Activated T-cell treated with anti-CD3 and anti-CD28 coated beads for 4 hours (primary cell): ENCODE data around the gene TMEM214.

Experiments
- DNase-seq: peaks from one replicate; pipeline ENCODE4 v3.0.0-alpha.2; 2020

The TMEM214 gene

DNA sequence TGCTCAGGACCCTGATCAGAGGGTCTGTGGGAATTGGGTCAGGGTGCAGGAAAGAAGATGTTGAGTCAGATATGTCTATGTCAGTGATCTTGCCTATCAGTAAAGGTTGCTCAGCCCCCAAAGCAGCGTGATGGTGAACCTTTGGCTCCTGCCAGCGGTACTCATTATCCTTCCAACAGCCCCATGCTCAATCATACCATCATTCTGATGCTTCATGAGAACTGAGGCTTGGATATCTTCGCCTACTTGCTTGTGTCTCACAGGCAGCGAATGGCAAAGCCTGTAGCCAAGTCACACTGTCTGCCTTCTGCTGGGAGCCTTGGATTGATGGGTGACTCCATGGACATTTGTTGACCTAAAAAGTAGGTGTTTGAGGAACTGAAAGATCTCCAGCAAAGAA is 19.0 kb upstream of the TMEM214 start:
- DNase-seq, result no peak

DNA sequence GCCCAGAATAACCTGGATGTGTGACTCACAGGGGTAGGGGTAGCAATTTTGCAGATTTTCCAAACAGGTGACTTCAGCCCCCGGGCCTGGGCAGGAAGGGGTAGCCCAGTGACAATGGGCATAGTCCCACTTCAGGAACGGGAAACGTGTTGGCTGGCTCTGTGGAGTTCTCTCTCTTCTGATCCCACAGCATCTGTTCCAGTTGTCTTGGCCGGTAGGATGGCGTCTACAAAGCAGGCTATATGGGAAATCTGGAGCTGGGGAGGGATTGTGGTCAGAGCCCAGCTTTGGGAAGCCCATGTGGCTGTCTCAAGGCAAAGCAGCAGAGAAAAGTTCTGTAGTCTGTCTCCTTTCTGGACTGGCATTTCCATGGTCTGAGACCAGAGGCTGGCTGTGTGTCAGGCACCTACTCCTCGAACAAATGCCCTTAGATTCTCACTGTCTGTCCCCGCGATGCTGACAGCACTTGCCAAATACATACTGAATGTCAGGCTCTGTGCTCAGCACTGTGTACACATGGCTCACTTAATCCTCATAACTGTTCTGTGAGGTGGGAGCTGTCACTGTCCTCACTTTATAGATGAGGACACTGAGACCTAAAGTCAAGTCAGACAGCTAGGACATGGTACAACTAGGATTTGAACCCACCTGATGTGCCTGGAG is 17.9 kb upstream of the TMEM214 start:
- DNase-seq, result no peak

DNA sequence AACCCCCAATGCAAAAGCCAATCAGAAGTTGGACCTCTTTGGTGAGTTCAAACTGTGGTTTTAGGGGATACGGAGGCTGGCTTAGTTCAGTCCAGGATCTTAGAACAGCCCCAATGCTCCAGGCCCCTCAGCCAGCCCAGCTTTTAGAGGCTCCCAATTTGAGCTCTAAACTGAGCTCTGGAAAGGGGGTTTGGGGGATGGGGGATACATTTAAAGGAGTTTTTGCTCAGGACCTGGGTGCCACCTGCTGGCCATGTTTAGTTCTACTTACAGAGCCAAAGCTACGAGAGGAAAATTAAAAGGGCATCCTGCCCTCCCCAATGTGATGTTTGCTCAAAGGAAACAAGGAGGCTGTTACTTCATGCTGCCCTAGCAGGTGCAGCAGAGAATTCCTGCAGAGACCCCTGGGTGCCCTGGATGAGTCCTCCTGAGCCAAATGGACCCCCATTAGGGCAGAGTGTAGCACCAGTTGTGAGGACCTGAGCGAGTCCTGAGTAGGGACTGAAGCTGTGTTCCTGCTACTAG is 15.9 kb upstream of the TMEM214 start:
- peak; percentile 36 for DNase-seq

DNA sequence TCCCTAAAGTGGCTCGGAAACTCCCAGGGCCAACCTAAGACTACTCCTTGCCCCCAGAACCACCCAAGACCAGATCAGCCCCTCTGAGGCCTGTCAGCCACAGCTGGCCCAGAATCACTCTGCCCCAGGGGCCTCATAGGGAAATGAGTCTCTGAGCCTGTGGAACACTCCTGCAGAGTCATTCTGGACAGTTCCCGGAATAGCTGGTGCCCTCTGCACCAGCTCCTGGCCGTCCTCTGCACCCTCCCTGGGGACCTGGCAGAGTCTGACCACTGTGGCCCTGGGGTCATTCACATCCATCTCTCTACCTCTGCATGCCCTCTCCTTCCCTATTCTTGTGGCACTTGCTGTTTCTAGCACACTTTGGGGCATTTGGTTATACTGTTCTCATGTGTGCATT is 14.6 kb upstream of the TMEM214 start:
- DNase-seq, result no peak

DNA sequence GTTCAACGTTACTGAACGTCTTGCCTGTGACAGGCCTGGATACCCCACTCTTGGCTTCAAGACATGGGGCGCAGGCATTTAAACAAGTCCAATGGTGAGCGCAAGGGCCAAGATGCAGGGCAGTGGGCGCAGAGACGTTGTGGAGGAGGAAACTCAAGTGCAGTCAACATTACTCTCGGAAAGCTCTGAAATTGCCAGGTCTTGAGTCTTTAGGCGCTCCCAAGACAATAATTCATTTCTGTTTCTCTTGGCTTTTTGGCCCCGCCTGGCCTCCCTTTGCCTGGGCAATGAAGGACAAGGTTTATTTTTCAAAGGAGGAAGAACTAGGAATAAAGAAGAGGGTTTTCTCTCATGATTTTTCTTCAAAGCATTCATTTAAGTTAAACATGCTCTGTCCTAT is 13.3 kb upstream of the TMEM214 start:
- DNase-seq, result no peak

DNA sequence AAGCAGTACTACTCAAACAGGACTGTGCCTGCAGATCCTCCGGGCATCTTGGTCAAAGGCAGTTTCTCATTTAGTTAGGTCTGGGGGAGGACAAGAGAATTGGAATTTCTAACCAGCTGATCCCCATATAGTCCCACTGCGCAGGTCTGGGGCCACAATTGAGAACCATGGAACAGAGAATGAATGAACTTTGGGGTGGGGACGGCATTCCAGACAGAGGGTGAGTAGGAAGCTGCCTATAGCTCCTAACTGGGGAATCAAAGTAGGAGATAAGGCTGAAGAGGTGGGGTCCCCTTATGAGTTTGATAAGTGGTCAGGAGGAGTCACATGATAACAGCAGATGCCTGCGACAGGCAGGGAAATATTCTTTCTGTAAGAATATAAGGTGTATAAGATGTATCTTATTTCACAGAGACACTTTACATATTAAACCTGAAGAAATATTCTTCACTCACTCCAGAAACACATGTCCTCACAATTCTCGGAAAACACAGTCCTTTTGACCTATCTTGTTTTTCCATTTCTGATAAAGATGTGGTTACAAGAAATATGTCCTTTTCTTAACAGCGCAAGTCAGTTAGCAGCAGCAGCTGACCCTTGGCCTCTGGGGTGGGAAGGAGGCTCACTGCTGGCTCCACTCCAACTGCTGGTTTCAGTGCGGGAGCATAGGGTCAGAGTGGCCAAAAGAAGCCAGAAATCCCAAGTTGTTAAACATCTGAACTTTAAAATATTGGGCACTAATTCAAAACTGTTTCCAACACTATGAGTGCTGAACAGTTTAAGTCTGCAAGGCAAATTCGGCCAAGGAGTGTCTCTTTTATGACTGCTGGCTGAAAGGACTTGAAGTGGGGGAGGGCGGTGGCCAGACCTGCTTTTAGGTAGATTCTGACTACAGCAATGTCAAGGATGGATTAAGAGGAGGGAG is 12.6 kb upstream of the TMEM214 start:
- no peak for DNase-seq

DNA sequence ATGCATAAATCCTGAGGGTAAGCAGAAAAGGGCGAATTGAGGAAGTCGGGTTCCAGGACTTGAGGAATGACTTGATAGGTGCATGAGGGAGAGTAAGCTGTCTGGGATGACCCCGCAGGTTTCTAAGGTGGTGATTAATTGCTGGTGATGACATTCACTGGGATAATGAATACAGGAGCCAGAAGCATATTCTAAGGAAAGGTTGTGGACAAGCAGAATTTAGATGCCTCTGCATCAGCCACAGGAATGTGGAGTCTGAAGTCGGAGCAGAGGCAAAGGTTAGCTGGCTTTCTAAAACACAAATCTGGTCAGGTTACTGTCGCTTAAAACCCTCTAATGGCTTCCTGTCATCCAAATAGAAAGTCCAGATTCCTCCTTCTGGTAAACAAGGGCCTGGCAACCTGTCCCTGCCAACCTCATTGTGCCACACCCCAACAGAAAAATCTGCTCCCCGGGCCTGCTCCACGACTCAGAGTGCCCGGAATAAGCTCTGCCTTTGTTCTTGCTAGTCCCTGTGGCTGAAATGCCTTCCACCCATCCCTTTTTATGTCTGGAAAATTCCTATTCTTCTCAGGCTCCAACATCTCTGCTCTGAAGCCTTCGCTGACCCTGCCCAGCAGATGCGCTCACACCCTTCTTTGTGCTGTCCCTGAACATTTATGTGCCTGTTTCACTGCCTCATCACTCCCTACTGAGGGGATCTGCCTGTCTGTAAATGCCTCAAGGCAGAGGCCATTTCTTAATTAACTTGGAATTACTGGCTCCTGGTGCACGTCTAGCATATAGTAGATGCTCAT is 11.3 kb upstream of the TMEM214 start:
- no peak for DNase-seq

DNA sequence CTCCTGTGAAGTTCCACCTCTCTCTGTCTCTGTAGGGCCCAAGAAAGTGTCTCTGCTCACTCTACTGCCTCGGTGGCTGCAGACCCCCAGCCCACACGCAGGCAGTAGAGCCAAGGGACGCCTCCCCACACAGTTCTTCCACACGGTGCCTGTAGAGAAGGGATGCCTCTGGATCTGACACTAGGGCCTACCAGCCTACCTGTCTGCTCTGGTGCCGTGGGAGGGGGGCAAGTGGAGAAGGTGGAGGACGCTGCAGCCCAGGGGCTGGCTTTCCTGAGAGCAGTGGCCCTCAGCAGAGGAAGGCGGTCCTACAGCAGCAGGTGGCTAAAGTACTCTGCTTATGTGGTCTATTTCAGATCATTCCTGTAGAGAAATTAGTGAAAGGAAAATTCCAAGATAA is 9.0 kb upstream of the TMEM214 start:
- DNase-seq, result no peak

DNA sequence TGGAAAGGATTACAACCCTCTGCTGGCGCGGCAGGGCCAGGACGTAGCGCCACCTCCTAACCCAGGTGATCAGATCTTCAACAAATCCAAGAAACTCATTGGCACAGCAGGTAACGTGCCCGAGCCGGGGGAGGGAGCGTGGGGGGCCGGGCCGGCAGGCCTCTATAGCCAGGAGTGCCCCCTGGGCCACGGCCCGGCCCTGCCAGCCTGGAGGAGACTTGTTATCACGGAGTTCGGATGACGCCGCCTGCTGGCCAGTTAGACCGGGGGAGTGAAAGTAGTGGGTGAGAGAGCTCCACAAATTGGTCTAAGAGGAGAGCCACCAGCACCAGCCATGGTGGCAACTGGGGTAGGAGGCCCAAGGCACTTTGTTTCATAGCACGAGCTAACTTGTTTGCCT is 8.6 kb upstream of the TMEM214 start:
- DNase-seq, result no peak

DNA sequence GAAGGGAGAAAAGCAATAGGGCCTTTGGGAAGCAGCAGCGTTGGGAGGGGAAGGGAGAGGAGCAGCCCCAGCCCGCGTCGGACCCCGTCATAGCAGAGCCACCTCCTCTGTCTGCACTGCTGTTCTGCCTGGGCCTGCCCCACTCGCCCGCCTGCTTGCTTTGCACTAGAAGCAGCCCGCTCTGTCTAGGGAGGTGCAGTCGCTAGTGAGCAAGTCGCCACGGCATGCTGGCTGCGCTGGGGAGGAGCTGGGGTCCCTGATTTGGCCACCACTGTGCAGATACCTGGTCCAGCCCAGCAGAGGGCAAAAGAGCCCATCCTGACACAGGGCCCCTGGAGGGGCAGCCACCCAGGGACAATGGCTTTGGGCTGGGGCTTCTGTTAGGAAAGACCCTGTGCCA is 8.0 kb upstream of the TMEM214 start:
- DNase-seq, result no peak

DNA sequence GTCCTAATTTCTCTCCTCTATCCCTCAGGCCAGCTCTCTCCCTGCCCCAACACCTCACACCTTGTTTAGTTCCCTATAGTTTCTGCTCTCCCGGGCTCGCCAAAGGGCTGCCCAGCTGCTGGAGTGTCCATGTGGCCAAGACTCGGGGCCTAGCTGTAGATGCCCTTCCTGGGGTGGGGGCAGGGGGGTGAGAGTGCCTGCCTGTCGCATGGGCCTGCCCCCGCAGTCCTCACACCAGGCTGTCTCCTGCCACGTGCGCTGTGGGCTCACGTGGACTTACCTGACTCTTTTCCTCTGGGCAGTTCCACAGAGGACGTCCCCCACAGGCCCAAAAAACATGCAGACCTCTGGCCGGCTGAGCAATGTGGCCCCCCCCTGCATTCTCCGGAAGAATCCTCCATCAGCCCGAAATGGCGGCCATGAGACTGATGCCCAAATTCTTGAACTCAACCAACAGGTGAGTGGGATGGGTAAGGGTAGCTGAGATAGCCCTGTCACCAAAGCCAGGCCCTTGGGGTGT is 7.4 kb upstream of the TMEM214 start:
- no peak for DNase-seq

DNA sequence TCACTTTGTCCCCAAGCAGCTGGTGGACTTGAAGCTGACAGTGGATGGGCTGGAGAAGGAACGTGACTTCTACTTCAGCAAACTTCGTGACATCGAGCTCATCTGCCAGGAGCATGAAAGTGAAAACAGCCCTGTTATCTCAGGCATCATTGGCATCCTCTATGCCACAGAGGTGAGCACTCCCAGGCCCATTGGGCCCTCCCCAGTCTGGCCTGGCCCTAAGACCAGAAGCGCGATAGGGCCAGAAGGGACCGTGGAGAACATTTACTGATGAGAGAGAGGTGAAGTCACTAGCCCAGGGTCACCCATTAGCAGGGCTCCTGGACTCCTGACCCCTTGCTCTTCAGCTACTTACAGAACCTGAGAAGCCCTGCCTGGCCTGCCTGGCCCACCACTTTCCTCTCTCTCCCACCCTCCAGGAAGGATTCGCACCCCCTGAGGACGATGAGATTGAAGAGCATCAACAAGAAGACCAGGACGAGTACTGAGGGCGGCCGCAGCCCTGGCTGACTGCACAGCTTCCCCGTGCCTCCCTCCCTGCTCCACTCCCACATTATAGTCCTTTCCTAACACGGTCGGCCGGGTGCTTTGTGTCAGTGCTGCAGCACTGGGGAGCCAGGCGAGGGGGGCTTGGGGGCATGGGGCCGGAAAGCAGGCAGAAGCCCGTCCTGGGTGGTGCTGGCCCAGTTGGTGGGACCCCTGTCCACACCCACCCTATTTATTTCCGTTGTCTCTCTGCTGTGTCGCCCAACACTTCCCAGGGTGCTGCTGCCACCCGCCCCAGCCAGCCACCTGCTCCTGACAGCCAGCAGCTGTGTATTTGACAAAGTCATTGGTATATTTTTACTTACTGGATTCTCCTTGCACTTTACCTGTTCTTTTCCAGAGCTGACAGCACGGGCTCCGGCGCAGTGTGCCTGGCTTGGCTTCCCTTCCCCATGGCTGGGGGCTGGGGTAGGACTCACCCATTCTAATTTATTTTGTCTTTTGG is 6.6 kb upstream of the TMEM214 start:
- no peak for DNase-seq

DNA sequence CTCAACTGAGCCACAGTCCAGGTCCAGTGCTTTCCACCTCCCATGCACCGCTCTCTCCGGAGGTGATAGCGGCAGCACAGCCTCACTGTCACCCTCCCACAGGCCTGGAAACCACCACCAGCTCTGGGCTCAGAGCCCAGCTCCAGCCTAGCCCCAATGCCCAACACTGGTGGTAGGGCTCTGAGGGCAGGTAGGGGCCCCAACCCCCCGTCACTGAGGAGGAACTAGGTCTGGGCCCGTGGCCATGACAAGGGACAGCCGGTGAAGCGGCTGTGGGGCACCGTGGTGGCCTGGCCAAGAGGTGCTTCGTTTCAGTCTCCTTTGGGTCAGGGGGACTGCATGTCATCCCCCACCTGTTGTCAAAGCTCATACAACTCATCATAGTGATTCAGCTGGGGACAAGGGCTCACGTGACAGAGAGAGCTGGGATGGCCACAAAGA is 5.5 kb upstream of the TMEM214 start:
- DNase-seq, result no peak

DNA sequence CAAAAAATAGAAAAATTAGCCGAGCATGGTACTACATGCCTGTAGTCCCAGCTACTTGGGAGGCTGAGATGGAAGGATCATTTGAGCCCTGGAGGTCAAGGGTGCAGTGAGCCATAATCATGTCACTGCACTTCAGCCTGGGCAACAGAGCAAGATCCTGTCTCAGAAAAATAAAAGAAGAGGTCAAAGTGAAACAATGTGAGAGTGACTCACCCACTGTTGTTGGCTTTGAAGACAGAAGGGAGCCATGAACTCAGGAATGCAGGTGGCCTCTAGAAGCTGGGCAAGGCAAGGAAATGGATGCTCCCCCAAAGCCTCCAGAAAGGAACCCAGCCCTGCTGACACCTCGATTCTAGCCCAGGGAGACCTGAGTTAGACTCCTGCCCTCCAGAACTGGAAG is 3.7 kb upstream of the TMEM214 start:
- DNase-seq, result no peak

DNA sequence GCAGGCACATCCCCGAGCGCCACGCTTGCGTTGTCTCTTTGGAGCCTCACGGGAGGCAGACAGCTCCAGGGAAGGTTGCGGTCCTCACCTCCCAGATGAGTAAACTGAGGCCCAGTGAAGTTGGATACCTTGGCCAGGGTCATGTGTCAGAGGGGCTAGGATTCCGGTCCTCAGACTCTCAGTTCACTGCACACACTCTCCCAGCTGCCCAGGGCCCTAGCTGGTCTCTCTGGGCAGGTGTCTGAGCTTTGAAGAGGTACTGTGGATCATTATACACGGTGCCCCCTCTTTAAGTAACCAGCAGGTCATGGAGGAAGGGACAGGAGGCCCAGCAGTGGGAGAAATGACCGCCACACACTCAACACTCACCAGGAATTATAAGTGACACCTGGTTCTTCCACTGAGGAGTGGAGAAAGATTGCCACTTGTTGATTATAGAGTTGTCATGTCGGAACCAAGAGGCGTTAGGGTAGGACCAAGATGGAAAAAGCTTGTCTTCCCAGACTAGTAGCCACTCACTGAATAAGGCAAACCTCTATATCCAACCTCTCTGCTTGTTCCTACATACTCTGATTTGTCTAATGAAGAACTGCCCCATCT is 588 bp downstream of the TMEM214 start:
- no peak for DNase-seq

DNA sequence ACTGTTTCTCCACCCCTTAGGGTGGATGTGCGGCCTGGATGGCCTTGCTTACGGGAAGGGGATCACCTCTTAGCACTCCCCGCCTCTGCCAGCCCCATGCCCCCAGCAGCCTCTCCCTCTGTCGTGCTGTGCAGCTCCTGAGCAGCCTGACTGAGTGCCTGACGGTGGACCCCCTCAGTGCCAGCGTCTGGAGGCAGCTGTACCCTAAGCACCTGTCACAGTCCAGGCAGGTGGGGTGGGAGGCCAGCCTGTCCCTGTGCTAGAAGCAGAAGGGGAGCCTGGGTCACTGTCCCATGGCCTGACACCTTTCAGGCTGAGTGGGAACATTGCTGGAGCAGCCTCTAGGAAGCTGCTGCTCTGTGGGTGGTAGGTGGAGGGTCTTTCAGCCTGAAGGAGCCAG is 5.2 kb downstream of the TMEM214 start:
- no peak for DNase-seq

DNA sequence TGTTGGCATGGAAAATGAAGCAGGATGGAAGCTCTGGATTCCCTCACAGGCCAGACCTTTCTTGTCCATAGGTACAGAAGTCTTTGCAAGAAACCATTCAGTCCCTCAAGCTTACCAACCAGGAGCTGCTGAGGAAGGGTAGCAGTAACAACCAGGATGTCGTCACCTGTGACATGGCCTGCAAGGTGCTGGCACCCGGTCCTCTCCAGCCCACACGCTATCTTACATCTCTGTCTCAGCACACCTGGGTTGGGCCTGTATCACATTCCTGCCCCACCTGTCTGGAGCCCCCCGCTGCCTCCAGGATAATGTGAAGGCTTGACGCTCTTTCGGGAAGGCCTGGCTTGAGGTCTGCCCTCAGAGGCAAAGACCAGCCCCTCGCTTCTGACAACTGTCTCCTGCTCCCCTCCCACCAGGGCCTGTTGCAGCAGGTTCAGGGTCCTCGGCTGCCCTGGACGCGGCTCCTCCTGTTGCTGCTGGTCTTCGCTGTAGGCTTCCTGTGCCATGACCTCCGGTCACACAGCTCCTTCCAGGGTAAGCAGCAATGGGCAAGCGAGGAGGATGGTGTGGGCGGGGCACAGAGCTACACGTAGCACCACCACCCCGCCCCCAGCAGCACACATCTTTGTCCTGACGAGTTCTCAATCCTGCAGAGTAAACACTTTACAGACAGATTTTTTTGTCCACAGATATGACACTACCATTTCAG is 6.0 kb downstream of the TMEM214 start:
- DNase-seq, result no peak

DNA sequence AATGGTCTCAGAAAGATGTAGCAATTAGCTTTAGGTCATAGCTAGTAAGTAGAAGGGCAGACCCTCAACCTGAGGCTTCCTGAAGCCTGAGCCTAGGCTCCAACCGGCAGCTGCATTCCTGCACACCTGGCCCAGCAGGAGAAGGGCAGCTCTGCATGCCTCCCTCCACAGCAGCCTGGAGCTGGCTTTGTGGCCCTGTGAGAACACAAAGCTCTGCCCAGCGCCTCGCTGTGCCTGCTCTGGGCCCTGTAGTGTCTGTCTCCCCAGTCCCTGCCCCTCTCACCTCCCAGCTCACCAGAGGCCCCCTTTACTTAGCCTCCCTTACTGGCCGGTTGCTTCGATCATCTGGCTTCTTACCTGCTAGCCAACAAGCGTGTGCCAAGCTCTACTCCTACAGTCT is 6.7 kb downstream of the TMEM214 start:
- no peak for DNase-seq

DNA sequence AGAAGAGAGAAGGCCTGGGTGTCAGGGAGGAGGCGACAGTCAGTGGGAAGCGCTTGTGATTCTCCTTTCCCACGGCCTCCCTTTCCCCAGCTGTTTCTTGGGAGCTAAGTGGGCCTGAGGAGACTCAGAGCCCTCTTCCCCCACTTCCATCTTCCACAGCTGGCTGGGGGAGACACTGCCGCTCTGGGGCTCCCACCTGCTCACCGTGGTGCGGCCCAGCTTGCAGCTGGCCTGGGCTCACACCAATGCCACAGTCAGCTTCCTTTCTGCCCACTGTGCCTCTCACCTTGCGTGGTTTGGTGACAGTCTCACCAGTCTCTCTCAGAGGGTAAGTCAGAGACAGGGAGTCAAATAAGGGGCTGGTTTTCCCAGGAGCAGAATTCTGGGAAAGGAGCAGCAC is 7.1 kb downstream of the TMEM214 start:
- DNase-seq, result no peak

DNA sequence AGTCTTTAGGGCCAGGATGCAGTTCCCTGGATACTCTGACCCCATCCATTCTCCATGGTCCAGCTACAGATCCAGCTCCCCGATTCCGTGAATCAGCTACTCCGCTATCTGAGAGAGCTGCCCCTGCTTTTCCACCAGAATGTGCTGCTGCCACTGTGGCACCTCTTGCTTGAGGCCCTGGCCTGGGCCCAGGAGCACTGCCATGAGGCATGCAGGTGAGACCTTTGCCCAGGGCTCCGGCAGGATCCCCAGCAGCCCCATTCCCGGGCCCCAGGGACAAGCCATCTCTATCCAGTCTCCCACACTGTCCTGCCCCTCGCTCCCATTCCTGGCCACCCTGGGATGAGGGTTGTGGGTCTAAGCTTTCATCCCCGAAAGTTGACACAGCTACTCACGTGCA is 7.5 kb downstream of the TMEM214 start:
- DNase-seq, result no peak

DNA sequence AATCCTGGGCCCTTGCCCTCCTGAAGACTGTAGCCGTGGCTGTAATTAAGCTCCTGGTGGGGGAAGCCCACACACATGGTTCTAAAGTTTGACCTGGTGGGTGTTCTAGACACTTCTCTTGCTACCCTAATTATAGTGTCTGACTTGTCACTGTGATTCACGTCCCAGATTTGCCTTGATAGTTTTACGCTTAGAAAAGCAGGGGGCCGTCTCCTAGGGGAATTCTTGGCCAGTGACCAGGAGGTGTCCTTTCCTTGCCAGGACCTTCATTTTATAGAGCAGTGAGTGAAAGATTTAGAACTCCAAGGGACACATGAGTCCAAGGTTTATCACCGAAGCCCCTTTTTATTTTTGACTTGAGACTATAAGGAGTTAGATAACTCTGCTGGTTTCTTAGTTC is 9.0 kb downstream of the TMEM214 start:
- no peak for DNase-seq
